ENCODE results near the gene CNTNAP1.
"Not testable (repeated sequence)": the region's sequence is repeated elsewhere in the genome, so short reads cannot be mapped to it uniquely, and the experiment has no call there.

CNTNAP1 gene

GRCh38 chr17:42681976-42682721 lies at the start of gene CNTNAP1:
Gene CNTNAP1, plus strand, starts transcription at chr17:42682531. Its CDS starts 299 bp downstream, at chr17:42682830.
- DNase-seq: peak in 1 of 2 donors; percentile 37

GRCh38 chr17:42632949-42633444 lies 49.3 kb upstream of the CNTNAP1 start:
- DNase-seq: no peak

- DNase-seq: no peak
Measured at GRCh38 chr17:42639525-42640113, 42.7 kb upstream of the CNTNAP1 start.

- no peak for DNase-seq
Measured at GRCh38 chr17:42640121-42640520, 42.2 kb upstream of the CNTNAP1 start.

GRCh38 chr17:42642336-42642735 lies 40.0 kb upstream of the CNTNAP1 start:
- DNase-seq: no peak

- no peak for DNase-seq
Measured at GRCh38 chr17:42647778-42648177, 34.6 kb upstream of the CNTNAP1 start.

- no peak for DNase-seq
Measured at GRCh38 chr17:42651392-42651791, 30.9 kb upstream of the CNTNAP1 start.

GRCh38 chr17:42653179-42654124 lies 28.9 kb upstream of the CNTNAP1 start:
- DNase-seq: no peak

GRCh38 chr17:42655528-42655927 lies 26.8 kb upstream of the CNTNAP1 start:
- DNase-seq: no peak

- DNase-seq: no peak
Measured at GRCh38 chr17:42657824-42658588, 24.3 kb upstream of the CNTNAP1 start.

- DNase-seq: peak; percentile 70 to 83
Measured at GRCh38 chr17:42659079-42659931, 23.0 kb upstream of the CNTNAP1 start, which contains the start of gene TUBG2. Gene TUBG2, plus strand, starts transcription at chr17:42659284. Its CDS starts 220 bp downstream, at chr17:42659504.

- not testable (repeated sequence) for DNase-seq
Measured at GRCh38 chr17:42659932-42660274, 22.4 kb upstream of the CNTNAP1 start.

- no peak for DNase-seq
Measured at GRCh38 chr17:42660692-42661345, 21.5 kb upstream of the CNTNAP1 start.

- DNase-seq: no peak
Measured at GRCh38 chr17:42665581-42666001, 16.7 kb upstream of the CNTNAP1 start.

GRCh38 chr17:42666126-42666525 lies 16.2 kb upstream of the CNTNAP1 start:
- not testable (repeated sequence) for DNase-seq

GRCh38 chr17:42667088-42667951 lies 15.0 kb upstream of the CNTNAP1 start:
- no peak for DNase-seq

GRCh38 chr17:42669705-42669976 lies 12.7 kb upstream of the CNTNAP1 start:
- no peak for DNase-seq

- peak; percentile 44 to 62 for DNase-seq
Measured at GRCh38 chr17:42669977-42670788, 12.1 kb upstream of the CNTNAP1 start.

Measured in CD4-positive, alpha-beta T cell treated with Interferon alpha-2 for 1 hour (primary cell).